ENCODE results near the gene RBM4.

- TF ChIP-seq TAF1 (IDR thresholded peaks at IDR 0.05; ENCODE audit: borderline replicate concordance, insufficient read depth, low read length) (no peak), POLR2AphosphoS5 (IDR thresholded peaks at IDR 0.05; ENCODE audit: low read depth, low read length) (peak; percentile 30; the same call in 1 of the 2 replicates)
Measured at GRCh38 chr11:66628061-66628603, 10.4 kb upstream of the RBM4 start.

Data from PFSK-1 (cell line).